Measurements from ENCODE around the gene SLC13A2. TPM values are rescaled to one million over a fixed set of nuclear protein-coding genes. Genes with fewer than 3 reads are reported as not detected.

SLC13A2 gene
- total RNA-seq, 1 donor from 2014 or later, result 1.1 TPM

DNA sequence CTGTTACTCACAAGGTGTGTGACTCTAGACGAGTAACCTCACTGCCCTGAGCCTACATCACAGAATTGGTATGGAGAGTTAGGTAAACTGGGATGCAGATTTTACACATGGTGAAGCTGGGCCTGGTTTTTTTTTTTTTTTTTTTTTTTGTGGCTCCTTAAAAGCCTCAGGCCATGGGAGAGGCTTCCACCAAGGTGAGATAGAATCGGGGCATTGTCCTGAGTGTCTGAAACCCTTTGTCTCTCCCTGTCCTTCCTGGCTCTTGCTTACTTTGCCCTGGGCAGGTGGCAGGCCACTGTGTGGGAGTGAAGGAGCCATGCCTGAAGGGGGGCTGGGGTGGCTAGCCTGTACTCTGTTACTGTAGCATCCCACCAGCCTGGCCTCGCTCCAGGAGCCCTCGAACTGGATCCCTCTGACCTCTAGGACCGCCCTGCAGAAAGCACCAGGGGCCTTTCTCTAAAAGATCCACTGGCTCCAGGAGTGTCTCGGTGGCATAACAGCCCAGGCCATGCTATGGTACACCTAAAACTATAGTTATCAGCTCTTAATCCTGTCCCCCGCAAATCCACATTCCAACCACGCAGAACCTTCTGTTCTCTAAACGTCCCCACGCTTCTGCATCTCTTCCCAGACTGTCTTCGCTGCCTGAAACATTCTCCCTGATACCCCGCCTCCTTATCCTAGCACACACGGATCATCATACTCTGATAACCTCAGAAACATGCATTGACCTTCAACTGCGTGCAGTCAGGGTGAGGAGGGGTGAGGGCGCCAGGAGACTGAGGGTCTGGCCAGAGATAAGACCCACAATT, 1.7 kb upstream of the SLC13A2 start:
- no peak for DNase-seq

DNA sequence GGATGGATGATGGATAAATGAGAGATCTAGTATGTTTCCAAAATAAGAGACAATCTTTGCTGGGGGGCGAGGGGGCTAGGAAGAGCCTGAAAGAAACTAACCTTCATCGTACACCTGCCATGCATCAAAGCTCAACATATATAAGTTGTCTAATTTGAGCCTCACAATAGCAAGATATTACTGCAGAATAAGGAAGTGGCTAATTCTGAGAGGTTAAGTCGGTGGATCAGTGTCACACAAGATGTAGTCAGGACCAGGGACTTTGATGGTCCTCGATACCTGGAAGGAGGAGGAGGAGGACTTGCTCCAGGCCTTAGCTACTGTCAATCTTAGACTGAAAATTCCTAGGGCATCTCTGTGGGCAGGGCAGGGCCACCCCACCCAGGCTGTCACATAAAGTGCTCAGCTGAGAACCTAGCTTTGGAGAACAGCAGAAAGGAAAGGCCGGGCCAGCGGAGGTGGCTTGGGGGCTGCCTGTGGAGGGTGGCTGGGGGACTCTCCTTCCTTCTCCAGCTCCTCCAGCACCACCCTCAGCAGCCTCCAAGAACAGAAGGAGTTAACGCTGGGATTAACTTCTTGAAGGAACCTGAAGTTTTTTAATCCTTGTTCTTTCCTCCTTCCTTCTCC, 460 bp upstream of the SLC13A2 start:
- DNase-seq, result no peak

DNA sequence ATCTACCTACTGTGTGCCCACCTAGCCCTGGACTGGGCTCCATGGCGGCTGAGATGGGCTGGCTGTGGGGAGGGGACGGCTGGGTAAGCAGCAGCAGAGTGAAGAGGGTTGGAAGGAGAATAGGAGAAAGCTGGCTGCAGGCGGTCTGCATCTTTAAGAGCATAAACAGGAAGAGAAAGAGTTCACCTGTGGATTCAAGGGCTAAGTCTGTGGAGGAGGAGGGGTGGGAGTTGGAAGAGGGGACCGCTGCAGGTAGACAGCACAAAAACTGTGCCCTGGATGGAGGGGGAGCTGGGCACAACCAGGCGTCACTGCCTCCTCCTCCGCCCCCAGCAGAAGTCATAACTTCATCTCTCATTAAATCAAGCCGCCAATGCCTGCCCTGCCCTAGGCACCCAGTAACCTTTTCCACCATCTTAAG, 677 bp downstream of the SLC13A2 start:
- DNase-seq, result no peak

DNA sequence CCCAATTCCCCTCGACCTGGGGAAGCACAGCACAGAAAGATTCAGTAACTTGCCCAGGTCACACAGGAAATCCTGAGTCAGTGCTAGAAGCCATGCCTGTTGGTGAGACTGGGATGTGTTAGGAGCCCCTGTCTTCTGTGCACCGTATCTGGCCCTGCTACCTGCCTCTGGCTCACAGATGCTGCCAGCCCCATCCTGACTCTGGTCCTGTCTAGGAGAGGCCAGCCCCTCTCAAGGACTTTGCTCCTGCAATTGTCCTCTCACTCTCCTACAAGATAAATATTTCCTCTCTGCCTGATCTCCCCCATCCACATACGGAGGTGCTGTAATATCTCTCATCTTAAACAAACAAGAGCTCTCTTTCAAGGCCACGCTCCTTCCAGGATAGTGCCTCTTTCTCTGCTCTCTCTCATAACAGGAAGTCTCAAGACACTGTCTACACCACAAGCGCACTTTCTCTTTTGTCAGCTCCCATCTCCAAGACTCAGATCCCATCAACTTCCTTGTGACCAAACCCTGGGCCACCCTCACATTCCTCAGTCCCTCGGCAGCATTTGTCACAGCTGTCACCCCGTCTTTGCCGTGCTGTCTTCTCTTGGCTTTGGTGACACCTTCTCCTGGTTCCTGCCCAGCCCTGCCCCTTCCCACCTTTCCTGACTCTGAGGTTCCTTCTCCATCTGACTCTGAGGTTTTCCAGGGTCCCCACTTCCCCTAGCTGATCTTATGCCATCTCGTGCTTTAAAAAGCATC, 1.9 kb downstream of the SLC13A2 start:
- no peak for DNase-seq

DNA sequence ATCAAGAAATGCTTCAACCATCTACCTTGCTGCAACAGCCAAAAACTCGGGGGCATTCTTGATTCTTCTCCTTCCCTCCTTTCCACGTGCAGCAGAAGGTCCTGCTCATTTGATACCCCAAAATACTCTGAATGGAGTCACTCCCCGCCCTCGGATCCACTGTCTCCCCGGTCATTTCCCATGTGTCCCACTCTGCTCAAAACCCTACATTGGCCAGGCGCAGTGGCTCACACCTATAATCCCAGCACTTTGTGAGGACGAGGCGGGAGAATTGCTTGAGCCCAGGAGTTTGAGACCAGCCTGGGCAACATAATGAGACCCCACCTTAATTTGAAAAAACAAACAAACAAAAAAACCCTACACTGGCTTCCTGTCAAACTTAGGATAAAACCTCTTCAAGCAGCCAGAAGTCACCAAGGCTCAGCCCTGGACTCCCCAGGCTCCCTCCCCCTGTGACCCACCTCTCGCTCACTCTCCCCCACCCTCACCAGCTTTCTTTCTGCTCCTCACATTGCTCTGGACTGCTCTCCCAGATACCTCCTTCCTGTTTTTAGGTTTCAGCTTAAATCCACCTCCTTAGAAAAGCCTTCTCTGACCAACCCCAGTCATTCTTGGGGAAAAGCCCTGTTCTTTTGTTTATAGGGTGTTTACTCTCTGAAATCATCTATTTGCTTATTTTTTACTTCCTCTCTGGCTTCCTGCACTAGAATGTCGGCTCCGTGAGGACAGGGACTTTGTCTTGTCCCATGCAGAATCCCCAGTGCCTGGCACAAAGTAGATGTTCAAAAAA, 2.8 kb downstream of the SLC13A2 start:
- no peak for DNase-seq

DNA sequence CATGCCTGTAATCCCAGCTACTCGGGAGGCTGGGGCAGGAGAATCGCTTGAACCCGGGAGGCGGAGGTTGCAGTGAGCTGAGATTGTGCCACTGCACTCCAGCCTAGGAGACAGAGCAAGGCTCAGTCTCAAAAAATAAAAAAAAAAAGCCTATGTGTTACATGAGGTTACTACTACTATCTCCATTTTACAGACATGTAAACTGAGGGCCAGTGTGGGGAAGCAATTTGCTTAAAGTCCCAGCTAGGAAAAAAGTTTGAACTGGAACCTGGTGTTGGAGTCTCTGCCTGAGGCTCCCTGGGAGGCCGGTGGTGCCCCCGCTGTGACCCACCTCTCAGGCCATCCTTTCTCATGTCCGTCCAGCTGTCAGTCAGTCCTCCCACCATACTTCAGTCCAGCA, 4.5 kb downstream of the SLC13A2 start:
- no peak for DNase-seq

DNA sequence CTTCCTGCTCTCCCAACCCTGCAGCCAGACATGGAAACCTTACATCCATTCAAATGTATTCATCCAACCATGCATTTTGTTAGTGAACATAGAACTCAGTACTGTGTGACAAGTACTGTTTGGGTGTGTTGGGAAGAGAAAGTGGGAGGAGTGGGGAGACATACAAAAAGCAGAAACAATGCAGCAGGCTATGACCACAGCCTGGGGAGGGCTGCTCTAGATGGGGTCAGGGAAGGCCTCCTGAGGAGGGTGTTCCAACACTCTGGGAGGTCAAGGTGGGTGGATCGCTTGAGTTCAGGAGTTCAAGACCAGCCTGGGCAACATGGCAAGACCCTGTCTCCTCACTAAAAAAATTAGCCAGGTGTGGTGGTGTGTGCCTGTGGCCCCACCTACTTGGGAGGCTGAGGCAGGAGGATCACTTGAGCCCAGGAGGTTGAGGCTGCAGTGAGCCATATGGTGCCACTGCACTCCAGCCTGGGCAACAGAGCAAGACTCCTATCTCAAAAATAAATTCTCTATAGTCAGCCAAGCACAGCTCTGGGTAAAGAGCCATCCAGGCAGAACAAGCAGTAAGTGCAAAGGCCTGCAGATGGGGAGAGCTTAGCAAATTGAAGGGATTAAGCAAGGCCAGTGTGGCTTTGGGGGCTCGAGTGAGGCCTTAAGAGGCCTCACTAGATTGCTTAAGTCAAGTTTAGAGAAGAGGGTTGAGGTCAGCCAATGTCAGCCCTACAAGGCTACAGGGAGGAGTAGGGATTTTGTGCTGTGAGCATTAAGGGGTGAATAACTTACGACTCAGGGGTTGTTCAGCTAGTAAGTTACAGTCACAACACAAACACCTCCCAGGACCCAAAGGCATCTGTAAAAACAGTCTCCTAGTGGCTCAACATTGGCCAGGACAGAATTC, 5.5 kb downstream of the SLC13A2 start:
- no peak for DNase-seq

DNA sequence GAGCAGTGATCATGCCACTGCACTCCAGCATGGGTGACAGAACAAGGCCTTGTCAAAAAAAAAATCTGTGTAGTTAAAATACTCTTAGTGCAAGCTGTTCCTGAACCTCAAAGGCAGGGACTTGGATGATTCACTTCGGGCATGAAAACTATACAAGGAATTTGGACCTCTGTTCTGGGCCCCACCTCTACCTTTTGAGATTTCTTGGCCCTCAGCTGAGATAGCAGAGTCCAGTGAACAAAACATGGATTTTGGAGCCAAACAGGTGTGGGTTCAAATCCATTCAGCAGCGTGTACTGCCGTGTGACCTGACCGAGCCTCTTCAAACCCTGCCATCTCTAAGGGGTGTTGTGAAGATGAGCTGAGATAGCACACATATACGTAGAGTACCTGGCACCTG, 6.8 kb downstream of the SLC13A2 start:
- no peak for DNase-seq

DNA sequence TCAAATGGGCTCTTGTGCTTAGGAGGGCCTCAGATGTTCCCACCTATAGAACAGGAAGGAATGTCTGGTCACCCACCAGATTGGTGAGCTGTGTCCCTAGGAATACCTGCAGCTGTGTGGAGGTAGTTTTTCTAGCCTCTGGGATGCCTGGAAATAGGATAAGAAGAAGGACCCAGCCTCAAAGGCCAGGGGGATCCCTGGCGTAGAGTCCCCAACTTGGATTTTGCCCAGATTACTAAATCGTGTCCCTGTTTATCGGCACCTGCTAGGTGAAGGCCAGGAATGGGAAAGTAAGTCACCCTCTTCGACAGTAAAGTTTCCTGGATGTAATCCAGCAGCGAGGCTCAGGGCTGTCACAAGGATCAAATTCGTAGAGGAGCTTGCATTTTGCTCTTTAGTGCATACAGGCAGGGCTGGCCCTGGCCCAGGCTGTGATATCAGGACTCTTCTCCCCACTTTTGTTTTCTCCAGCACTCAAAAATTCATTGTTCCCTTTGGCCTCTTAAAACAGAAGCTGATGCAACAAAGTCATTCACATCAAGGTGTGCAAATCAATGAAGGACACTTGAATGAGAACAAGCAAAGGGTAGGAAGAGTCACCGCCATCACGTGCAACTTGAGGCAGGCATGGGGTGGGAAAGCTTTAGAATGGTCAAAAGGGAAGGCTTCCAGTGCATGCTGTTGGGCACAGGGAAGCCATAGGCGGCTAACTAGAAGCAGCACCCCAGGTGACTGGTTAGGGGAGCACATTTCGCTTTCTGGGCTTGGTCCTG, 7.5 kb downstream of the SLC13A2 start:
- no peak for DNase-seq

DNA sequence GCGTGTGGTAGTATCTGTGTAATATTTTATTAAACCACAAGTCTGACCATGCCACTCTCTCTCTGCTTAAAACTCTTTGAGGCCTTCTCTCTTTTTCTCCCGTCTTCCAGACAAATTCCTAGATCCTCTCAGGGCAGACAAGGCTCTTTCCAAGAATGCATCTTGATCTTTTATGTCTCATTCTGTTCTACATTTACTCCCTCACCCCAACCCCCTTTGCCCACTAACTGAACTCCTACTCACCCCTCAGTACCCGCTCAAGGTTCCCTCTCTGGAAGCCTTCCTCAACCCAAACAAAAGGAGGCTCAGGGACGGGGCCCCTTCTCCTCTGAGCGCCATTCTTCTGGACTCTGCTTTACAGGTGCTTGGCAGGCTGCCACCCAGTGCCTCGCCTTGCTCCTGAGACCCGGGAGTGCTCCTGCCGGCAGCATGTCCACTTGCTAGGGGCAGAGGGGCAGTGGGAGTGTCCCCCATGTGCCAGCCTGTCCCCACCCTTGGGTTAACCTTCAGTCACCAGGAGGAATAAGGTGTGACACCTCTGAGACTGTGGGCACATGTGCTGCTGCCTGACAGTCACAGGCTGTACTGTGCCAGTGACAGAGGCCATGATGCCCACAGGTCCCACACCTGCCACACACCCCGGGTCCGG, 9.2 kb downstream of the SLC13A2 start:
- DNase-seq, result no peak

DNA sequence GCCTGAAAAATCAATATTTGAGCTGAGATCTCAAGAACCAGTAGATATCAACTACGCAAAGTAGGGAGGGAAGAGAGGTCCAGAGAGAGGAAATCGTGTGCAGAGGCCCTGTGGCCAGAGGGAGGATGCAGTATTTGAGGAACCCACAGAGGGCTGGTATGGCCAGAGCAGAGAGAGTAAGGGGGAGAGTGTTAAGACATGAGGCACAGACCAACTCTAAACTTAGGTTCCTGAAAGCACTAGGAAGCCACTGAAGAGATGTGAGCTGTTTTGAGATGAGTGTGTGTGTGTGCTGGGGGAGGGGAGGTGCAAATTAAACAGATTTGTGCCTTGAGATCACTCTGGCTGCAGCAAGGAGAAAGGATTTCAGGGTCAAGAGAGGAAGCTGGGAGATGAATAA, 10.9 kb downstream of the SLC13A2 start:
- DNase-seq, result no peak

DNA sequence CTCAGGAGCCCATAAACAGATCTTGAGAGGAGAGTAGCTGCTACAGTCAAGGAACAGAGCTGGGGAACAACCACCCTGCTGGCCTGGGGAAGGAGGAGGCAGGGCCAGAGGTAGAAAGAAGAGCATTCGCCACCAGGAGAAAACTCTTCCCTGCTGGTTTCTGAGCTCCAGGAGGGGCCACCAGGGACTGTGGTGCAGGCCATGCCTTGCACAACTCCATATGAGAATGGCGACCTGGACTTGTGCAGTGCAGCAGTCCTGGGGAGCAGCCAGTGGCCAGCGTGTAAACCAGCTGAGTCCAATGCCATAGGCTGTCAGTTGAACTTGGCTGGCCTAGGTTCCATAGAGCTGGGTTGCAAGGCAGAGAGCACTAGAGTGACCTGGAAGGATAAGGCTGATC, 11.6 kb downstream of the SLC13A2 start:
- DNase-seq, result no peak

DNA sequence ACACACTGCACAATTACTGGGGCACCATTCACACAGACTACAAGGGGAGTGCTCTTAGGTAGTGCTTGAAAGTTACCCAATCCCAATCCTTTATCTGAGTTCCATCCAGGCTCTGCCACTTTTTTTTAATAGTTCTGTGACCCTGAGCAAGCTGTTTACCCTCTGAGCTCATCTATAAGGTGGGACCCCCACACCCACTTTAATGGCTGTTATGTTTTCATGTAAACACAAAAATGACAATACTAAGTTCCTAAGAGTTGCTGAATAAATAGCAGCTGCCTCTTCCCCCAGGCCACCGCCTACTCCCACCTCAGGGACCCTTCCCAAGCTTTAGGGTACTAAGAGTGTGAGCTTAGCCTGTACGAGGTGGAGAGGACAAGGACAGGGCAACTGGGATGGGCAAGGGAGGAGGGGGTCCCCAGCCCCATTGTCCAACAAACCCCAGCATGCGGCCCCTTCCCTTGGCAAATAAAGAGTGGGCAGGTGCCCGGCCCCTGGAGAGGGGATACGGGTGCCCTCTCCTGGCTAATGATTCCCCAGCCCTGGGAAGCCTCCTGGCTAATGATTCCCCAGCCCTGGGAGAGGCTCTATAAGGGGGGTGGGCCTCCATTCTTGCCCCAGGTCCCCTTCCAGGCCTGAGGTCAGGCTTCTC, 14.6 kb downstream of the SLC13A2 start:
- DNase-seq, result no peak

DNA sequence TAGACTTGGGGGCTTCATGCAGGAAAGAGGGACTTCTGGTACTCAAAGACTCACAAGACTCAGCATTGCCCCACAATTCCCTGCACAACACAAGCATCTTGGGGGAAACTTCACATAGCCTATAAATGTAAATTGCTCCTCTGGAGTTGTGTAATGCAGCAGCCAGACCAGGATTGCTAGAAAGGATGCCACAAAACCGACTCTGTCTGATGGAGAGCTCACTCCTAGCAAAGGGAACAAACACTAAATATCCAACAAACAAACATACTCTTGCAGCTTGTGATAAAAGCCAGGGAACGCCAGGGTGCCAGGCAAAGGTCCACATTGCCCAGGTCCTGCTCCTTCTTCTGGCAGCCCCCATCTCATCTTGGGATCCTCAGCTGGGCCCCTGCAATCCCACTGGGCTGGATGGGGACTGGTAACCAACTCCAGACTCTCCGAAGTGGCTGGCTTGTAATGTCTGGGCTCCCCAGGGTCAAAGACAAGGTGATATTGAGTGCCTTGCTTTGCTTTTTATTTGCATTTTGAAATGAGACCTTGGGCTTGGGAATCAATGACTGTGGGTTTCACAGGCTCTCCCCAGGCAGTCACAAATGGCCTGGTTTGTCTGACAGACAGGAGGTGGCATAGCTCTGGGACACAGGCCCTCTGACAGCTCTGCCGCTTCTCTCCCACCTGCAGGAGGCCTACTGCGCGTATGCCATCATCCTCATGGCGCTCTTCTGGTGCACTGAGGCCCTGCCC, 15.3 kb downstream of the SLC13A2 start:
- DNase-seq, result no peak

DNA sequence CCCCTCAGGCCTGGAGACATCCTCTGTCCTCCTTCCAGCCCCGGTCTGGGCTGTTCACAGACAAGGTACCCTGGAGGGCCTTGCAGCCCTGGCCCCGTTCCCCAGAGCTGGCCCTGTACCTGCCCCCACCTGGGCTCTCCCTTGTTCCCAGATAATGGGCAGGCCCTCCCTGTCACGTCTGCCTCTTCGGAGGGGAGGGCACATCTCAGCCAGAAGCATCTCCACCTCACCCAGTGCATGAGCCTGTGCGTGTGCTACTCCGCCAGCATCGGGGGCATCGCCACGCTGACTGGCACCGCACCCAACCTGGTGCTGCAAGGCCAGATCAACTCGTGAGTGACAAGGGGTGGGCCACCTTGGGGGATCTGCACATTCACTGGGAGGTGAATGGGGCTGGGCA, 17.8 kb downstream of the SLC13A2 start:
- DNase-seq, result no peak

DNA sequence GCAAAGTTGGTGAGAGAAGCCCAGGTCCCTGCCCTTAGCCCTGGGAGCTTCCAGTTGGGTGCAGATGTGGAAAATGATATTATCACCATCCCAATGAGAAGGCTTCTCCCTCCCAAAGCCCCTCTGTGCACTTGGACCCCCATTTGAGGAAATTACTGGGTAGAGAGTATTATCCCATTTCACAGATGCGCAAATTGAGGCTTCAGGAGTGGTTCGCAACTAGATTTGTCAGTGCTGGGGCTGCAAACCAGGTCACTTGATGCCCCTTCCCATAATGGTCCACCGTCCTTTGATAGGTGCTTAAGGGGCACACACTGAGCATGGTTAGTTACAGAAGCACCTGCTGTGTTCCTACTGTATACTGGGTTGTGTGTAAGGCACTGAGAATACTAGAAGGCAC, 18.4 kb downstream of the SLC13A2 start:
- DNase-seq, result no peak

DNA sequence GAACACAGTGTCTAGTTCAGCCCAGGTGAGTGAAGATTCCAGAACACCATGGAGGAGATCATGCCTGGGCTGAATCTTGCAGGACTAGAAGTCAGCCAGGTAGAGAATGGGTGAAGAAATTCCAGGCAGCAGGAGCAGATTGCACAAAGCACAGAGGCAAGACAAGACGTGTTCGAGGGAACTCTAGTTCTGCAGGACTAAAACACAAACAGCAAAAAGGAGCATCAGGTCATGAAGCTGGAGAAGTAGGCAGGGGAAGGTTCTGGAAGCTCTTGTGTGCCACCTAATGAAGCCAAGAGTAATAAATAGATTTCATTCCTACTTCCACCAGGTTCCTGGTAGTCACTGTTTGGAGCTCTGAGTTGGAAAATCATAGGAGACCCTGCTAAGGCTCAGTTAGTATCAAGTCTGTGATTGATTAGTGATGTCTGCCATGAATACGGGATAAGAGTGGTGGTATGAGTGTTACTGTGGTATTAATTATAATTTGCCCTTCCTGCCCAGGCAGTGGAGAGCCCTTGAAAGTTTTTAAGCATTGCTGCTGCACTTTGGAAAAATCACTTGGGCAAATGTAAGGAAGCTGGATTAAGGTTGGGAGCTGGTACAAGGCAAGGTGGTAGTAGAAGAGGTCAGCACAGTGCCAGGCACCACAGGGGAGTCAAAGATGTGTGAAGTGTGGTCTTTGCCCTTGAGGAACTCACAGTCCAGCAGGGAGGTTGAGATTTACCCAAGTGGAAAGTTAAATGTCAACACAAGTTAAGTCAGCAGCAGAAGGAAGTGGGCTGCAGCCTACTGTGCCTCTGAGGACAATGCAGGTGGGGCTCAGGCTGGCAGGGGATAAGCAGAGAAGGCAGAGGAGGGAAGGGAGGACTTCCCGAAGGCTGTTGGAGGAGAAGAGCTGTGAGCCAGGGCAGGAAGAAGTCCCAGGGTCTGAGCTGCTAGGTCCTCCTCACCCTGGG, 19.2 kb downstream of the SLC13A2 start:
- DNase-seq, result no peak

DNA sequence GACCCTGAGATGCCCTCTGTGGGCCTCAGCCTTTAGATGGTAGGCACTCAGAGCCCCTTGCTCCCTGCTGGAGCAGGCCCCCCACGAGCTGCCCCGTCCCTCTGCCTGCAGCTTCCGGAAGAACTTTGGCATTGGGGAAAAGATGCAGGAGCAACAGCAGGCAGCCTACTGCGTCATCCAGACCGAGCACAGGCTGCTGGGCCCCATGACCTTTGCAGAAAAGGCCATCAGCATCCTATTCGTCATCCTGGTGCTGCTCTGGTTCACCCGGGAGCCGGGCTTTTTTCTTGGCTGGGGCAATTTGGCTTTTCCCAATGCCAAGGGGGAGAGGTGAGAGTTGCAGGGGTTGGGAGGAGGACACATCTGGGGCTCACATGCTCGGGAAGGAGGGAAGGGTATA, 20.0 kb downstream of the SLC13A2 start:
- no peak for DNase-seq
